ENCODE results near the gene VSIG4.

The VSIG4 gene

DNA sequence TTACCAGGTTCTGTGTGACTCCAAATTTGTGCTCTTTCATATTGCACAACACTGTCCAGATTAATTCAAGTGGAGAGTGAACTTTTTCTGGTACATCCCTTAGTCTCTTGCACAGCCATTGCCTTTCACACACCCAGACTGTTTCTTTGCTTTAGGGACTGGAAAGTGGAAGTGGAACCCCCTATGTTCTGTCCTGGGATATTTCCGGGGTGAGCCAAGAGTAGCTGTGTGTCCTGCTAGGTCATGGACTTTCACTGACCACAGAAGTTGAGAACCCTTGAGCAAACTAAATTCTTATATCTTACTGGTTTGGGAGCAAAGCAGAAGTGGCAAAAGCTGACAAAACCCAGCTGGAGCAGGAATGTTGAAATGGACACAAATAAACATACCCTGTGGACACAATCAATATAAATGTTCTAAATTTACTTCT is 10.3 kb upstream of the VSIG4 start:
- Histone ChIP-seq H3K4me2 (ENCODE audit: low read length) (no peak overlapping the region), H3K4me3 (ENCODE audit: low read depth, low read length) (no peak overlapping the region), H3K27ac (no peak overlapping the region), H3K9me3 (ENCODE audit: control insufficient read depth, low read length) (no peaks in the 10 kb centered on the region), H3K4me1 (no peaks in the 10 kb centered on the region), H3K27me3 (ENCODE audit: control insufficient read depth, insufficient read depth, low read length) (no peaks in the 10 kb centered on the region), H3K36me3 (ENCODE audit: control insufficient read depth, insufficient read depth, low read length) (no peaks in the 10 kb centered on the region), H3K79me2 (no peaks in the 10 kb centered on the region), H2AFZ (no peak overlapping the region), H3K9ac (no peak overlapping the region)
- TF ChIP-seq, protein P1, sequence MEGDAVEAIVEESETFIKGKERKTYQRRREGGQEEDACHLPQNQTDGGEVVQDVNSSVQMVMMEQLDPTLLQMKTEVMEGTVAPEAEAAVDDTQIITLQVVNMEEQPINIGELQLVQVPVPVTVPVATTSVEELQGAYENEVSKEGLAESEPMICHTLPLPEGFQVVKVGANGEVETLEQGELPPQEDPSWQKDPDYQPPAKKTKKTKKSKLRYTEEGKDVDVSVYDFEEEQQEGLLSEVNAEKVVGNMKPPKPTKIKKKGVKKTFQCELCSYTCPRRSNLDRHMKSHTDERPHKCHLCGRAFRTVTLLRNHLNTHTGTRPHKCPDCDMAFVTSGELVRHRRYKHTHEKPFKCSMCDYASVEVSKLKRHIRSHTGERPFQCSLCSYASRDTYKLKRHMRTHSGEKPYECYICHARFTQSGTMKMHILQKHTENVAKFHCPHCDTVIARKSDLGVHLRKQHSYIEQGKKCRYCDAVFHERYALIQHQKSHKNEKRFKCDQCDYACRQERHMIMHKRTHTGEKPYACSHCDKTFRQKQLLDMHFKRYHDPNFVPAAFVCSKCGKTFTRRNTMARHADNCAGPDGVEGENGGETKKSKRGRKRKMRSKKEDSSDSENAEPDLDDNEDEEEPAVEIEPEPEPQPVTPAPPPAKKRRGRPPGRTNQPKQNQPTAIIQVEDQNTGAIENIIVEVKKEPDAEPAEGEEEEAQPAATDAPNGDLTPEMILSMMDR (IDR thresholded peaks at IDR 0.05) = no peak

DNA sequence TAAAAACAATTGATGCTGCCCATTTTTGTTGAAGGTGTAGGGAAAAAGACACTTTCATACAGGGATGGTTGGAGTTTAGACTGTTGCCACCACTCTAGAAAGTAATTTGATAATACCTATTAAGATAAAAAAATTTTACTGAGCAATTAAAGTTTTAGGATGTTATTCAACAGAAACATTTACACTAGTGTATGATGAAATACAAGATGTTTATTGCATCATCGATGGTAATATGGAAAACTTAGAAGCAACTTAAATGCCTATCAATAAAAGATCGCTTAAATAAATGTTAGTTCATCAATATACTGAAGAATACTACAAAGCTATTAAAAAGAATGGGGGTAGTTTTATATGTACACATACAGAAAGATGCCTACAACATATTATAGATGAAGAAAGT is 9.2 kb upstream of the VSIG4 start:
- TF ChIP-seq, protein P1 (IDR thresholded peaks at IDR 0.05) = no peak
- no peak overlapping the region for H3K4me3 ChIP-seq (ENCODE audit: low read depth, low read length)
- no peaks in the 10 kb centered on the region for H3K27me3 ChIP-seq (ENCODE audit: control insufficient read depth, insufficient read depth, low read length)
- no peak overlapping the region for H3K9ac ChIP-seq
- no peaks in the 10 kb centered on the region for H3K36me3 ChIP-seq (ENCODE audit: control insufficient read depth, insufficient read depth, low read length)
- no peak overlapping the region for H3K27ac ChIP-seq
- H3K4me2 ChIP-seq (ENCODE audit: low read length) = no peak overlapping the region
- no peaks in the 10 kb centered on the region for H3K79me2 ChIP-seq
- no peaks in the 10 kb centered on the region for H3K9me3 ChIP-seq (ENCODE audit: control insufficient read depth, low read length)
- no peaks in the 10 kb centered on the region for H3K4me1 ChIP-seq
- H2AFZ ChIP-seq = no peak overlapping the region

DNA sequence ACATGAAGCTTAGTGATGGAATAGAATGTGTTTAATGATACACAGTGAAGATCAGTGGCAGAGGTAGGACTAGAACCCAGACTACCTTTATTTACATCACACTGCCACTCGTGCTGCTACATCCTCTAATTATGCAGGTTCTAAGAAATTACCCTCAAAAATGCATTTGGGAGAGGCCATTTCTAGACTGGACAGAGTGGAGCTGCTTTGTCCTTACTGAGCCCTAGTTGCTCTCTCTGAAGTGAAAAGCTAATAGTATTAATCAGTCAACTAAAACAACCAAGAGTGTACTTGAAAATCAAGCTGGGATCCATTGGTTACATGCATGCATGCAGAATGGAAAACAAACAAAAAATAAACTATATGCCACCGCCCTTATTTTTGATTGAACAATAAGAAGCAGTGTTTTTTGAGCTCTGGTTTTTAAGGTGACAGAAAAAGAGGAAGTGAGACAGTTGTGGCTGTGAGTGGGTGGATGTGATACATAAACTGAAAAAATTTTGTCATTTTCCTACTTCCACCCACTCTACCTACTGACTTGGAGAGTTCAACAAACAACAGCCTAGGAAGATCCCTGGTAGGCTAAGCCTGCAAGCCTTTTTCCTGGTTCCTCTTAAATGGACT is 6.8 kb upstream of the VSIG4 start:
- TF ChIP-seq, protein P1 (IDR thresholded peaks at IDR 0.05) = no peak

DNA sequence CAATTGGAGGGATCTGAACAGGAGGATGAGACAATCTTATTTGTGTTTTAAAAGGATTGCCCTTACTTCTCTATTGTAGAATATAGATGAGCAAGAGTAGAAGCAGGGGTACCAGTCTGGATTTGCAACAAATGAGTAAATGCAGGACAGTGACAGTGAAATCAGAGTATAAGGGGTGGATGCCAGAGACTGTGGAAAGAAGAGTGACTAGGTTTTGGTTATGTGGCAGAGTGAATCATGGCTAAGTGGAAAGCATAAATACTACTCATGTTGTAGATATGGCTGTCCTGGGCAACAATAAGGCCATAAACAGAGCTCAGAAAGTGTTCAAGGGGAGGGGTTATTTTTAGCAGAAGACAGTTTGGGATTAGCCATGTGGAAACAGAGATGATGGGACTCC is 6.0 kb upstream of the VSIG4 start:
- TF ChIP-seq, protein P1 (IDR thresholded peaks at IDR 0.05) = no peak
- no peak overlapping the region for H2AFZ ChIP-seq
- no peaks in the 10 kb centered on the region for H3K27me3 ChIP-seq (ENCODE audit: control insufficient read depth, insufficient read depth, low read length)
- no peaks in the 10 kb centered on the region for H3K36me3 ChIP-seq (ENCODE audit: control insufficient read depth, insufficient read depth, low read length)
- H3K4me2 ChIP-seq (ENCODE audit: low read length) = no peak overlapping the region
- H3K4me3 ChIP-seq (ENCODE audit: low read depth, low read length) = no peak overlapping the region
- no peak overlapping the region for H3K9ac ChIP-seq
- no peaks in the 10 kb centered on the region for H3K4me1 ChIP-seq
- H3K9me3 ChIP-seq (ENCODE audit: control insufficient read depth, low read length) = no peaks in the 10 kb centered on the region
- H3K79me2 ChIP-seq = no peaks in the 10 kb centered on the region
- H3K27ac ChIP-seq = no peak overlapping the region

More for the DNA sequence above, 6.8 kb upstream of the VSIG4 start:
- Histone ChIP-seq H3K9ac (no peak overlapping the region), H3K9me3 (ENCODE audit: control insufficient read depth, low read length) (no peaks in the 10 kb centered on the region), H3K27me3 (ENCODE audit: control insufficient read depth, insufficient read depth, low read length) (no peaks in the 10 kb centered on the region), H3K4me2 (ENCODE audit: low read length) (no peak overlapping the region), H3K27ac (no peak overlapping the region), H3K36me3 (ENCODE audit: control insufficient read depth, insufficient read depth, low read length) (no peaks in the 10 kb centered on the region), H2AFZ (no peak overlapping the region), H3K4me1 (no peaks in the 10 kb centered on the region), H3K4me3 (ENCODE audit: low read depth, low read length) (no peak overlapping the region), H3K79me2 (no peaks in the 10 kb centered on the region)

DNA sequence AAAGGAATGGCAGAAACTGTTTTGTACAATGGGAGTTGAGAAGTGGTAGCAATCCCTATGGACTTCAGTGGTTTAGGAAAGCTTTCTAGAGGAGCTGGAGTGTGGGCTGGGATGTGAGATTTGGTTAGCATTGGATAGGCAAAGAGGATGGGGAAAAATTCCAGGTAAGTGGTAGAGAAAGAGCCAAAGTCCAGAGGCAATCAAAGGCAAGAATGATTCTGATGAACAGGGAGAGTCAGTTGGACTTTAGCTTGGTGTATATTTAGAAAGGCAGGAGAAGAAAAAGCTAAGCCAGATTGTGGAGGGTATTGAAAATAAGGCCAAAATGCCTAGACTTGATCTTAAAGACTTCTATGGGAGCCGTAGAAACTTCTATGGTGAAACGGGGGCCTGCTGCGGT is 3.7 kb upstream of the VSIG4 start:
- TF ChIP-seq, protein P1 (IDR thresholded peaks at IDR 0.05) = no peak
- H3K9me3 ChIP-seq (ENCODE audit: control insufficient read depth, low read length) = no peaks in the 10 kb centered on the region
- no peak overlapping the region for H3K9ac ChIP-seq
- no peaks in the 10 kb centered on the region for H3K36me3 ChIP-seq (ENCODE audit: control insufficient read depth, insufficient read depth, low read length)
- H3K4me1 ChIP-seq = no peaks in the 10 kb centered on the region
- H3K27ac ChIP-seq = no peak overlapping the region
- H2AFZ ChIP-seq = no peak overlapping the region
- no peak overlapping the region for H3K4me2 ChIP-seq (ENCODE audit: low read length)
- no peak overlapping the region for H3K4me3 ChIP-seq (ENCODE audit: low read depth, low read length)
- H3K27me3 ChIP-seq (ENCODE audit: control insufficient read depth, insufficient read depth, low read length) = no peaks in the 10 kb centered on the region
- no peaks in the 10 kb centered on the region for H3K79me2 ChIP-seq
